Measurements from ENCODE around the gene AKR1E2.

GRCh38 chr10:4850397-4850796 is 24.4 kb downstream of the AKR1E2 start:
- no peak for TF ChIP-seq SIN3A (conservative IDR thresholded peaks at IDR 0.05 in 1 of 2, IDR thresholded peaks at IDR 0.05 in 1 of 2; ENCODE audit: low read depth in 1 of 2, low read length in 2 of 2)
- no peak for TF ChIP-seq EP300 (IDR thresholded peaks at IDR 0.05; ENCODE audit: borderline replicate concordance in 1 of 2, low read depth in 2 of 2, low read length in 2 of 2)
- TF ChIP-seq CTCF (IDR thresholded peaks at IDR 0.05; ENCODE audit: control extremely low read depth in 1 of 3, insufficient read depth in 1 of 3, low read depth in 1 of 3, low read length in 3 of 3), result no peak
- TF ChIP-seq SUZ12 (IDR thresholded peaks at IDR 0.05; ENCODE audit: low read length), result no peak
- TF ChIP-seq BACH1 (IDR thresholded peaks at IDR 0.05; ENCODE audit: low read length), result no peak
- no peak for TF ChIP-seq TEAD4 (IDR thresholded peaks at IDR 0.05; ENCODE audit: low read depth, low read length)
- TF ChIP-seq ATF2 (IDR thresholded peaks at IDR 0.05; ENCODE audit: low read length), result no peak
- no peak for TF ChIP-seq YY1 (IDR thresholded peaks at IDR 0.05; ENCODE audit: low read depth, low read length)
- no peak for TF ChIP-seq POLR2A (IDR thresholded peaks at IDR 0.05; ENCODE audit: control extremely low read depth in 1 of 2, low read depth in 2 of 2, low read length in 2 of 2)
- no peak for TF ChIP-seq SP1 (IDR thresholded peaks at IDR 0.05; ENCODE audit: low read depth, low read length)
- no peak for TF ChIP-seq CEBPB (IDR thresholded peaks at IDR 0.05; ENCODE audit: low read depth, low read length)
- TF ChIP-seq ATF3 (IDR thresholded peaks at IDR 0.05; ENCODE audit: insufficient read depth, low read depth, low read length), result no peak
